Kidney (tissue), 14 donors: ENCODE measurements around the gene ADAMTSL4. TPM values are rescaled to one million over a fixed set of nuclear protein-coding genes. Genes with fewer than 3 reads are reported as not detected.

ENCODE experiments used
- DNase-seq, 5 donors: peaks; one replicate each; pipeline ENCODE4 v3.0.0-alpha.2; 2013 to 2020
- FAIRE-seq: peaks from 2 replicates; lab custom pipeline; 2012; peaks lifted over from hg19 to GRCh38; lab: Jason Lieb, UNC
- H3K27ac ChIP-seq, 2 donors: one replicate each; pipeline ENCODE4 v1.7.0; 2013; ENCODE audit warnings: low read depth in 2 of 2, low read length in 2 of 2, inconsistent platforms in 1 of 2
- H3K27me3 ChIP-seq: one replicate; pipeline ENCODE4 v1.7.1; 2013; ENCODE audit warnings: low read length, inconsistent platforms; ENCODE audit not compliant: control insufficient read depth, insufficient read depth
- H3K36me3 ChIP-seq, 3 donors: one replicate each; pipeline versions ENCODE4 v1.7.0 to v1.7.1; 2013; ENCODE audit warnings: low read length in 3 of 3, control low read depth in 1 of 3, inconsistent platforms in 1 of 3; ENCODE audit not compliant: insufficient read depth in 3 of 3, control insufficient read depth in 2 of 3
- H3K4me1 ChIP-seq, 3 donors: one replicate each; pipeline versions ENCODE4 v1.7.0 to v1.7.1; 2013; ENCODE audit warnings: low read length in 3 of 3, inconsistent platforms in 1 of 3, low read depth in 1 of 3; ENCODE audit not compliant: control insufficient read depth in 2 of 3, insufficient read depth in 2 of 3
- H3K4me3 ChIP-seq, 3 donors: one replicate each; pipeline versions ENCODE4 v1.7.0 to v1.8.1; 2013; ENCODE audit warnings: low read length in 3 of 3, control low read depth in 1 of 3, inconsistent platforms in 1 of 3
- H3K9ac ChIP-seq, 3 donors: one replicate each; pipeline versions ENCODE4 v1.7.0 to v1.7.1; 2013; ENCODE audit warnings: low read length in 3 of 3, control low read depth in 1 of 3, inconsistent platforms in 1 of 3
- H3K9me3 ChIP-seq, 3 donors: one replicate each; pipeline versions ENCODE4 v1.7.0 to v1.7.1; 2013; ENCODE audit warnings: low read length in 3 of 3, control low read depth in 1 of 3, inconsistent platforms in 1 of 3; ENCODE audit not compliant: control insufficient read depth in 2 of 3, insufficient read depth in 1 of 3
- intact Hi-C: fragments of 100-400 bp; cut with DNase I; formaldehyde crosslinking; loops from one replicate; pipeline ENCODE4 v1.11.1; 2022
- polyA plus RNA-seq: library from polyadenylated mRNA; stranded (reverse); fragments of 350-450 nt; fragmentation: Illumina TruSeq; extraction: RNeasy Lipid Tissue Mini Kit (QIAGEN cat#74804); gene quantifications from one replicate; pipeline ENCODE4 v1.2.3, GENCODE V29; 2014; ENCODE audit warnings: low read depth, low replicate concordance; ENCODE audit not compliant: insufficient read depth
- total RNA-seq: library from RNA; stranded (reverse); fragmentation: NEBNext Ultra II Directional; extraction: Animal tissue kit (Norgen Biotek cat#: 25700); gene quantifications from one replicate; pipeline ENCODE4 v1.2.1, GENCODE V29; 2021
- TF ChIP-seq, protein P1 (sequence below): IDR thresholded peaks from 3 replicates; pipeline ENCODE4 v1.5.1; 2012; ENCODE audit warnings: mild to moderate bottlenecking, moderate library complexity, borderline replicate concordance; ENCODE audit not compliant: insufficient read depth; ENCODE audit errors: extremely low read depth
- donor health status: control.
- donor health status: control.
- donor health status: control.
- donor health status: control.
- donor health status: control.
- donor health status: DM: yes; HTN: yes; CAD: no.
- donor health status: Normal renal cell carcinoma (clear cell type).

ADAMTSL4 gene
- total and polyA plus RNA-seq, 2 donors from 2014 or later, result 6.9 to 20.0 TPM

DNA sequence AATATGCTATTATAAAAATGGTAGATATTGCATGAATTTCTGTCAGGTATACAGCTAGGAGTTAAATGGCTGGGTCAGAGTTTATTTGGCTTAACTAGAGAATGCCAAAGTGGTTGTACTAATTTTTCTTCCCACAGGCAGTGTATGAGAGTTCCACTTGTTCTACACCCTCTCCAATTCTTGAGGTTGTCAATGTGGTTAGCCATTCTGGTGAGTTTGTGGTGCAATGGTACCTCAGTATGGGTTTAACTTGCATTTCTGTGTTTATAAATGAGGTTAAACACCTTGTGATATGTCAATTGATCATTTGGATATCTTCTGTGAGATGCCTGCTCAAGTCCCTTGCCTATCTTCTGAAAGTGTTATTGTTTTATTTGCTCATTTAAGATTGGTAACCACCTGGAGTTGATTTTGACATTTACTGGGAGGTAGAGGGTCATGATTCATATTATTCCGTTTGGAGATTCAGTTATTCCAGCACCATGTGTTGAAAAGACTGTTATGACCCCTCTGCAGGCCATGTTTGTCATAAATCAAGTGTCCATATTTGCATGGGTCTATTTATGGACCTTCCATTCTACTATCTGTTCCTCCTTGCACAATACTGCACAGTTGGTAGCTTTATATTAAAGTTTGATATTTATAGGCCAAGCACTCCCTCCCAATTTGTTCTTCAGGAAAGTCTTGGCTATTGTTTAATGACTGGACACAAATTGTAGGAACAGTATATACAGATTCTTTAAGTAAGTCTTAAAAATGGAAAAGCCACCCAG is 27.8 kb upstream of the ADAMTSL4 start:
- TF ChIP-seq, protein P1, sequence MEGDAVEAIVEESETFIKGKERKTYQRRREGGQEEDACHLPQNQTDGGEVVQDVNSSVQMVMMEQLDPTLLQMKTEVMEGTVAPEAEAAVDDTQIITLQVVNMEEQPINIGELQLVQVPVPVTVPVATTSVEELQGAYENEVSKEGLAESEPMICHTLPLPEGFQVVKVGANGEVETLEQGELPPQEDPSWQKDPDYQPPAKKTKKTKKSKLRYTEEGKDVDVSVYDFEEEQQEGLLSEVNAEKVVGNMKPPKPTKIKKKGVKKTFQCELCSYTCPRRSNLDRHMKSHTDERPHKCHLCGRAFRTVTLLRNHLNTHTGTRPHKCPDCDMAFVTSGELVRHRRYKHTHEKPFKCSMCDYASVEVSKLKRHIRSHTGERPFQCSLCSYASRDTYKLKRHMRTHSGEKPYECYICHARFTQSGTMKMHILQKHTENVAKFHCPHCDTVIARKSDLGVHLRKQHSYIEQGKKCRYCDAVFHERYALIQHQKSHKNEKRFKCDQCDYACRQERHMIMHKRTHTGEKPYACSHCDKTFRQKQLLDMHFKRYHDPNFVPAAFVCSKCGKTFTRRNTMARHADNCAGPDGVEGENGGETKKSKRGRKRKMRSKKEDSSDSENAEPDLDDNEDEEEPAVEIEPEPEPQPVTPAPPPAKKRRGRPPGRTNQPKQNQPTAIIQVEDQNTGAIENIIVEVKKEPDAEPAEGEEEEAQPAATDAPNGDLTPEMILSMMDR, result no peak
- no peaks in the 10 kb centered on the region for H3K9me3 ChIP-seq
- no peak overlapping the region for H3K9ac ChIP-seq
- H3K4me3 ChIP-seq, result no peak overlapping the region
- no peaks in the 10 kb centered on the region for H3K36me3 ChIP-seq
- H3K27me3 ChIP-seq, result no peaks in the 10 kb centered on the region
- H3K27ac ChIP-seq, result no peak overlapping the region
- intact Hi-C loops, result no loop called here
- peaks cover 0 to 1% (median 1%) of the 10 kb centered on the region in 3 donors for H3K4me1 ChIP-seq
- DNase-seq, result no peak
- no peak for FAIRE-seq

DNA sequence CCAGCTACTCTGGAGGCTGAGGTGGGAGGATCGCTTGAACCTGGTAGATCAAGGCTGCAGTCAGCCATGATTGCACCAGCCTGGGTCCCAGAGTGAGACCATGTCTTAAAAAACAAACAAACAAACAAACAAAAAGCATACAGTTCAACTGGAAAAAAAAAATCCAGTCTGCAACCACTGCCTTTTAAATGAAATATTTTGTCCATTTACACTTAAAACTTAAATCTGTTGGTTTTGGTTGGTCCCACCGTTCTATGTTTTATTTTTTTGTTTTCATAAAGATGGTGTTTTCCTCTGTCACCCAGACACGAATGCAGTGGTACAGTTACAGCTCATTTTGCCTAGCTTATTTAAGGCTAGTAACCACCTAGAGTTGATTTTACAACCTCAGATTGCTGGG is 23.9 kb upstream of the ADAMTSL4 start:
- TF ChIP-seq, protein P1, result no peak
- Histone ChIP-seq H3K27ac (no peak overlapping the region), H3K9me3 (no peaks in the 10 kb centered on the region), H3K4me3 (no peak overlapping the region), H3K4me1 (no peaks in the 10 kb centered on the region), H3K9ac (no peak overlapping the region), H3K27me3 (no peaks in the 10 kb centered on the region), H3K36me3 (no peaks in the 10 kb centered on the region)
- DNase-seq, result no peak
- no peak for FAIRE-seq
- intact Hi-C loops, result no loop called here

DNA sequence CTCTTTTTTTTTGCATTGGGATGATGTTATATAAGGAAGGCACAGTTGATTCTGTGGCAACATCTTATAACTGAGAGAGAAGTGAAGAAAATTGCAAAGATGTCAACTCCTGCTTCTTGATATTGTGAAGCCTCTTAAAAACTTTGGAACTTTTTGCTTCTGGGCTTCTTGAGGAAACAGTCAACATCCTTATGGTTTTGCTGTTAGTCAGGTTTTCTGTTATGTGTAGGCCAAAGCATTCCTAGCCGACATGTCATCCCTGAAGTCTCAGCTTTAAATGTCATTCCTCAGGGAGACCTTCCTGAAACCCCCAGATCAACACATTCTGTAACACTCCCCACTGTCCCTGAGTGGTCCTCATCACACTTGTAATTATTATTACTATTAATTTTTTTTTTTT is 21.0 kb upstream of the ADAMTSL4 start:
- Histone ChIP-seq H3K36me3 (no peaks in the 10 kb centered on the region), H3K27ac (no peak overlapping the region), H3K4me1 (no peaks in the 10 kb centered on the region), H3K9ac (no peak overlapping the region), H3K27me3 (no peaks in the 10 kb centered on the region), H3K4me3 (no peak overlapping the region), H3K9me3 (no peaks in the 10 kb centered on the region)
- intact Hi-C loops, result no loop called here
- TF ChIP-seq, protein P1, result no peak
- no peak for DNase-seq
- FAIRE-seq, result no peak
